Measurements from ENCODE around the gene TTC3. TPM values are rescaled to one million over a fixed set of nuclear protein-coding genes. Genes with fewer than 3 reads are reported as not detected.

Gene TTC3
- total and polyA plus RNA-seq, 2 of the 13 experiments (the other 11 are each of a cell fraction or from before 2014, with no cell fraction given): 55.7 to 108 TPM

DNA sequence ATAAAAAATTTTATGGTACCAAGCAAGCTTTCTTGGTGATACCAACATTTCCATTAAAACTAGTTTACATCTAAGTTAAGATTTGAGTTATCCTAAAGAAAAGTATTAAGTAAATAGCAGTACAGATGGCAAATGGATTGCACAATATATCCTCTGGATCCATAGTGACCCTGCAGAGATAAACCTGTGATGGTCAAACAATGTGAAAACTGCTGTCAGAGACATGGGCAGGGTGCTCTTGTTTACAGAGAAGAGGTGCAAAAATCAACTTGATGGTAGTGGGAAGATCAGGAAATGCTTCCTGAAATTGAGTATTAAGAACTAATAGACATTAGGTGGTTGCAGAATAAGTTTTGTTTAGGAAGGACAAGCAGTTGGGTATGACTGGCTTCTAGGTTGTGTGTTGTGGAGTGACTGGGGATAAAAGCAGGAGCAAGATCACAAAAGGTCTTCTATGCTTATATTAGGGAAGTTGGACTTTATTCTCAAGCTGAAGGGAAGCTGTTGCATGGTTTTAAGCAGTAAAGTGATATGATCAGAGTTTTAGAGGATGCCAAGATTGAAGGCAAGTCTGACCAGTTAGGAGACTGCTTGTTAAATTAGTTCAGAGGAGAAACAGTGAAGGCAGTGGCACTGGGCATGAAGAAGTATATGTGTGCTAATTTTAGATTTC, 9.9 kb downstream of the TTC3 start (continued):
- TF ChIP-seq ELF3 (CRISPR knock-in tag; IDR thresholded peaks at IDR 0.05) (peak; percentile 94), CHCHD3 (CRISPR knock-in tag; IDR thresholded peaks at IDR 0.05) (no peak), CENPT (CRISPR knock-in tag; IDR thresholded peaks at IDR 0.05; ENCODE audit: low read depth) (no peak), ZMAT5 (CRISPR knock-in tag; IDR thresholded peaks at IDR 0.05; ENCODE audit: borderline replicate concordance, low read depth) (no peak), ZNF253 (CRISPR knock-in tag; IDR thresholded peaks at IDR 0.05; ENCODE audit: borderline replicate concordance) (no peak), PHF5A (CRISPR knock-in tag; IDR thresholded peaks at IDR 0.05; ENCODE audit: low read depth, unreplicated experiment) (no peak), ZMYM4 (CRISPR knock-in tag; IDR thresholded peaks at IDR 0.05) (peak; percentile 50; the same call in 1 of the 2 replicates), ZNF414 (CRISPR knock-in tag; IDR thresholded peaks at IDR 0.05) (no peak), NCOA1 (CRISPR knock-in tag; IDR thresholded peaks at IDR 0.05) (no peak), ZNF446 (CRISPR knock-in tag; IDR thresholded peaks at IDR 0.05) (no peak), CHD4 (IDR thresholded peaks at IDR 0.05; ENCODE audit: borderline replicate concordance, low read length) (peak; percentile 32; the same call in 1 of the 2 replicates), FOXK1 (CRISPR knock-in tag; IDR thresholded peaks at IDR 0.05; ENCODE audit: borderline replicate concordance, low read depth) (peak; percentile 74; the same call in 1 of the 2 replicates), RFX3 (CRISPR knock-in tag; IDR thresholded peaks at IDR 0.05) (no peak), ZSCAN30 (CRISPR knock-in tag; IDR thresholded peaks at IDR 0.05) (no peak), ZNF674 (CRISPR knock-in tag; IDR thresholded peaks at IDR 0.05; ENCODE audit: low read depth) (no peak), U2AF2 (IDR thresholded peaks at IDR 0.05; ENCODE audit: low read depth, low read length) (no peak), ZNF138 (CRISPR knock-in tag; IDR thresholded peaks at IDR 0.05; ENCODE audit: low read depth) (no peak), ATAD3A (CRISPR knock-in tag; IDR thresholded peaks at IDR 0.05) (no peak), THAP11 (CRISPR knock-in tag; IDR thresholded peaks at IDR 0.05) (peak; percentile 39; the same call in 1 of the 2 replicates), DMTF1 (CRISPR knock-in tag; IDR thresholded peaks at IDR 0.05) (no peak), ZNF124 (CRISPR knock-in tag; IDR thresholded peaks at IDR 0.05) (peak; percentile 77; the same call in 1 of the 2 replicates), NPAS2 (CRISPR knock-in tag; IDR thresholded peaks at IDR 0.05; ENCODE audit: borderline replicate concordance) (no peak), BORCS8-MEF2B (CRISPR knock-in tag; IDR thresholded peaks at IDR 0.05) (no peak), GABPB1 (CRISPR knock-in tag; IDR thresholded peaks at IDR 0.05) (no peak; the same call in 1 of the 2 replicates), KMT2B (CRISPR knock-in tag; IDR thresholded peaks at IDR 0.05) (peak; percentile 57; the same call in 1 of the 2 replicates), SP2 (CRISPR knock-in tag; IDR thresholded peaks at IDR 0.05) (no peak), ZNF670 (CRISPR knock-in tag; IDR thresholded peaks at IDR 0.05; ENCODE audit: borderline replicate concordance) (no peak)
- TF ChIP-seq, protein P1, sequence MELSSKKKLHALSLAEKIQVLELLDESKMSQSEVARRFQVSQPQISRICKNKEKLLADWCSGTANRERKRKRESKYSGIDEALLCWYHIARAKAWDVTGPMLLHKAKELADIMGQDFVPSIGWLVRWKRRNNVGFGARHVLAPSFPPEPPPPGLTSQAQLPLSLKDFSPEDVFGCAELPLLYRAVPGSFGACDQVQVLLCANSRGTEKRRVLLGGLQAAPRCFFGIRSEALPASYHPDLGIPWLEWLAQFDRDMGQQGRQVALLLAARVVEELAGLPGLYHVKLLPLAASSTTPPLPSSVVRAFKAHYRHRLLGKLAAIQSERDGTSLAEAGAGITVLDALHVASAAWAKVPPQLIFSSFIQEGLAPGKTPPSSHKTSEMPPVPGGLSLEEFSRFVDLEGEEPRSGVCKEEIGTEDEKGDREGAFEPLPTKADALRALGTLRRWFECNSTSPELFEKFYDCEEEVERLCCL (CRISPR knock-in tag; IDR thresholded peaks at IDR 0.05; ENCODE audit: borderline replicate concordance): no peak

Data from HepG2 (cell line).